KOPT-K1 (cell line): Measurements from ENCODE around the gene IHH.

ENCODE experiments used
- H3K27ac ChIP-seq: fragments of 200-600 bp; sonication (generic); 2 replicates; pipeline ENCODE4 v1.5.1; 2016; ENCODE audit warnings: antibody characterized with exemption, mild to moderate bottlenecking, low read depth, low read length; ENCODE audit not compliant: poor library complexity, severe bottlenecking
- H3K36me3 ChIP-seq: fragments of 200-600 bp; sonication (generic); 2 replicates; pipeline ENCODE4 v1.5.1; 2017; ENCODE audit warnings: antibody characterized with exemption, mild to moderate bottlenecking, low read length, moderate library complexity; ENCODE audit not compliant: insufficient read depth
- H3K9me3 ChIP-seq: fragments of 200-600 bp; sonication (generic); 2 replicates; pipeline ENCODE4 v1.5.1; 2017; ENCODE audit warnings: antibody characterized with exemption, low read length, mild to moderate bottlenecking; ENCODE audit not compliant: insufficient read depth, poor library complexity, severe bottlenecking

Gene IHH

DNA sequence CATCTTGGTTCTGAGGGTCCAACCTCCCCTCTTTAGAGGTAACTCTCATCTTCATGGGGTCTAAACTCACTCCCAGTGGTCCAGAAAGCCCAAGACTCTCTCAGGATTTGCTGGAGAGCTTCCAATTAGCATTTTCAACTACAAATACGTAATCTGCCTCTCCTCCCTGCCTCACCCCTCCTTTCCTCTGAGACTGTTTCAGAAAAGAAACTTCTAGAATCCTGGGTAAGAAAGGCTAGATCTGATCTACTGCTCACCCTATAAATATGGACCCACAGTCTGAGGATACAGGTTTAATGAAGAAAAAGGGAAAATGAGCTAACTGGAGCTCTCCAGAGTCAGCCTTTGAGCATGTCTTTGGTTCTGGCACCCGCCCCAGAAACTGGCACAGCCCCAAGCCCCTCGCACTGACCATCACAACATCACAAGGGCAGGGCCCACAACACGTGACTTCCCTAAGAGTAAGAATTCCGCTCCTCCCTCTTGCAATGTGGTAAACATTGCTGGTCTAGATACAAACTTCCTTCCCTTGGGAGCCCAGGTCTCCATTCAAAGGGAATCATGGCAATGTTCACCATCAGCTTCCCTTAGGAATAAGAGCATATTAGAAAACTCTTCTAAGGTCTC is 21.7 kb upstream of the IHH start:
- H3K9me3 ChIP-seq = no peaks in the 10 kb centered on the region
- H3K27ac ChIP-seq = no peak overlapping the region
- peaks cover 3% of the 10 kb centered on the region; the same call in 1 of the 2 replicates for H3K36me3 ChIP-seq

GRCh38 chr2:219081701-219082331 is 21.1 kb upstream of the IHH start:
- no peaks in the 10 kb centered on the region for H3K9me3 ChIP-seq
- H3K27ac ChIP-seq = no peak overlapping the region
- H3K36me3 ChIP-seq = peaks cover 9% of the 10 kb centered on the region; the same call in 1 of the 2 replicates

DNA sequence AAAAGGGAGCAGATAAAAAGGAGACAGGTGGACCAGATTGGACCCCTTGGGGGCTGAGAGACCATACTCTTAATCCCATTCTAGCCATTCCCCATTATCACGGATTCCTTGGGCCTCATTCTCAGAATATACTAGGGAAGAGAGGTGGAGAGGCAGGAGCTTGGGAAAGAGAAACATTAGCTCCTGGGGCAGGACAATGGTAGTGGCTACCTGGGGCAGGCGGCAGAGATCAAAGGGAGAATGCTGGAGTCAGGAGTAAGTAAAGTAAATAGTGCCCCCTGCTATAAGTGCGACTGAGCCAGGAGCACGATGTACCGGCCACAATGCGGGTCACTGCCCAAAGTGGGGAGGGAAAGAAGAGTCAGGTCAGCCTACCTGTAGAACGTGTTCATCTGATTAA is 20.4 kb upstream of the IHH start:
- peaks cover 17% of the 10 kb centered on the region; the same call in 1 of the 2 replicates for H3K36me3 ChIP-seq

DNA sequence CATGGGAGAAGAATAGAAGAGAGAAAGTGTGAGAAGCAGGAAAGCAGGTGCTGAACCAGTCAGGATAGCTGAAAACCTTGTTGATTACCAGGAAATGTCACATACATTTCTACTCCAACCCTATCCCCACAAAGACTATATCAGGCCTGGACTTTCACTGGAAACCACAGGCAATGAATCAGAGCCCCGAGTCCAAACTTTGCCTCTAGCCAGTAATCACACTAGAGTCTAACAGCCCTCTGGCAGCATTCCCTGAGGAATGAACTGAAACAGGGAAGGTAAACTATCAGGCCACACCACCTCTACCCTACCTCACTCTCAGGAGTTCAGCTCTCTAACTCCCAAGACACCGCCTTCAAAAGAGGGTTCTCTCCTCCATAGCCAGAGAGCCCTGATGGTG is 18.7 kb upstream of the IHH start:
- no peak overlapping the region for H3K27ac ChIP-seq
- H3K9me3 ChIP-seq = no peaks in the 10 kb centered on the region
- H3K36me3 ChIP-seq = peaks cover 29% of the 10 kb centered on the region; the same call in 1 of the 2 replicates

More for the DNA sequence above, 20.4 kb upstream of the IHH start:
- Histone ChIP-seq H3K9me3 (no peaks in the 10 kb centered on the region), H3K27ac (no peak overlapping the region)

- H3K36me3 ChIP-seq = peaks cover 33% of the 10 kb centered on the region; the same call in 1 of the 2 replicates
- no peaks in the 10 kb centered on the region for H3K9me3 ChIP-seq
- no peak overlapping the region for H3K27ac ChIP-seq
Measured at GRCh38 chr2:219078951-219079350, 18.2 kb upstream of the IHH start.

DNA sequence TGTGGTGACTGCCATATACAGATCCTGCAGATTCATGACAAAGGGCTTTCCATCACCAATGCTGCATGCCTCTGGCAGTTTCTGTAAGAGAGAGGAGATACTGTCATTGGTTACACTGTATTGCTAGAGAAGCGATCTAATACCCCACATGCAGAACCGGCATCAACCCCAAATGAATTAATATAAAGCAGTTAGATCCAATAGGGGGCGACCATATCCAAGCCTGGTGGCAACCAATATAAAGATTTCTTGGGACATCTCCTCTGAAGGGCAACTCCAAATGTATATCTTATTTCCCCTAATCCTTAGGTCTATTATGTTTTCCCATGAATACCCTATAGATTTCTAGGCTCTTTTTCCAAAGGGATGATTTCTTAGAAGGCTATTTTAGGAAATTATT is 17.4 kb upstream of the IHH start:
- Histone ChIP-seq H3K36me3 (peaks cover 36% of the 10 kb centered on the region; the same call in 1 of the 2 replicates), H3K9me3 (no peaks in the 10 kb centered on the region), H3K27ac (no peak overlapping the region)

DNA sequence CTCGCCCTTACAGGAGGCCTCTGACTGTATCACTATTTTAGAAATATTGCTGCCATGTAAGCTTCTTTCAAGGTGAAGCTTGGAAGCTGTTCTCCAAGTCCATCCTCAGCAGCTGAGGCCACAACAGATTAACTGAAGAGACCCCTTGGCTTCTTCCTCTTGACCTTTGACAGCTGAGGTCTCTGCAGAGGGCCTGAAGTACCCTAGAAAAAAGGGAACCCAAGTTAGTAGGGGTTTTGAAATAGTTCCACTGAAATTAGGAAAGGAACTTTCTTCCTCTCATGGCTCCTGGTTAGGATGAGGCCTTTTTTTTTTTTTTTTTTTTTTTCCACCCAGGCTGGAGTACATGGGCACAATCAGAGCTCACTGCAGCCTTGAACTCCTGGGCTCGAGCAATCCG is 15.5 kb upstream of the IHH start:
- H3K36me3 ChIP-seq = peaks cover 36% of the 10 kb centered on the region; the same call in 1 of the 2 replicates

GRCh38 chr2:219073413-219074129 is 12.8 kb upstream of the IHH start:
- Histone ChIP-seq H3K9me3 (no peaks in the 10 kb centered on the region), H3K27ac (no peak overlapping the region), H3K36me3 (peaks cover 36% of the 10 kb centered on the region; the same call in 1 of the 2 replicates)

More for the DNA sequence above, 15.5 kb upstream of the IHH start:
- Histone ChIP-seq H3K27ac (no peak overlapping the region), H3K9me3 (no peaks in the 10 kb centered on the region)

GRCh38 chr2:219072741-219073250 is 12.1 kb upstream of the IHH start:
- H3K9me3 ChIP-seq = no peaks in the 10 kb centered on the region
- H3K27ac ChIP-seq = no peak overlapping the region
- peaks cover 36% of the 10 kb centered on the region; the same call in 1 of the 2 replicates for H3K36me3 ChIP-seq

- Histone ChIP-seq H3K27ac (no peak overlapping the region), H3K9me3 (no peaks in the 10 kb centered on the region), H3K36me3 (peaks cover 21% of the 10 kb centered on the region; the same call in 1 of the 2 replicates)
Measured at GRCh38 chr2:219071131-219071816, 10.6 kb upstream of the IHH start.

- no peaks in the 10 kb centered on the region for H3K9me3 ChIP-seq
- no peak overlapping the region for H3K27ac ChIP-seq
- H3K36me3 ChIP-seq = no peaks in the 10 kb centered on the region
Measured at GRCh38 chr2:219065484-219065883, 4.8 kb upstream of the IHH start.

DNA sequence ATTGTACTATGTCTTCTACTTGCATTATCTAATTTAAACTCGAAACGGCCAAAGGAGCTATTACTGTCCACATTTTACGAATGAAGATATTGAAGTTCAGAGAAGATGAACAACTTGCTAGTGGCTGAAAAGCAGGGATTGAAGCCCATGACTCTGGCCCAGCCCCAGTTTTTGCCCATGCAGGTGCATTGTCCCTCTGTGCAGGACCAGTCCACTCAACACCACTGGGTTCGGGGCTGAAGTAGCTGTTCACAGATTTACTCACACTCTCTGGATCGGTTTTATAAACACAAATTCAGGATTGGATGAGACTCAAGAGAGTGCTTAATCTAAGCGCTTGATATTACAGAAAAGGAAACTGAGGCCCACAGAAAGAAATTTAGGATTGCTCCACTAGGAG is 1.4 kb upstream of the IHH start:
- no peak overlapping the region for H3K27ac ChIP-seq
- no peaks in the 10 kb centered on the region for H3K9me3 ChIP-seq
- no peaks in the 10 kb centered on the region for H3K36me3 ChIP-seq

GRCh38 chr2:219059725-219060682 is 717 bp downstream of the IHH start:
- Histone ChIP-seq H3K36me3 (no peaks in the 10 kb centered on the region), H3K27ac (no peak overlapping the region), H3K9me3 (no peaks in the 10 kb centered on the region)

DNA sequence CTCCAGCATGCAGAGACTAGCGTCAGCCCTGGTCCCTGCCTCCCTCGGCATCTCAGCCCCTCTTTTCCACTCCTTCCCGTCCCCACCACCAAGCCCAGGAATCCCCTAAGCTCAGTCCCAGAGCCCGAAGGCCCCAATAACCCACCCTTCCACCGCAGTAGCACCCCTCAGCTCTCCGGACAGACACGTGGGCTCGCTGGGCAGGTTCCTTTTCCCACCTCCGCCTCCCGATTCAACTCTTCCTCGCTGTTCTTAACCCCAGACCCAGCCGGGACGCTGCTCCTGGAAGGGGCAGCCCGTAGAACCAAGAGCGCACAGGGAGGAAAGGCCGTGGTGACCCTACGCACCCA is 1.4 kb downstream of the IHH start:
- no peaks in the 10 kb centered on the region for H3K9me3 ChIP-seq
- H3K27ac ChIP-seq = no peak overlapping the region
- H3K36me3 ChIP-seq = no peaks in the 10 kb centered on the region
